ENCODE measurements around the gene TBX15. TPM values are rescaled to one million over a fixed set of nuclear protein-coding genes. Genes with fewer than 3 reads are reported as not detected.

The TBX15 gene
- total and polyA plus RNA-seq, 4 experiments from 2014 or later = 0.05 TPM; not detected in 3

DNA sequence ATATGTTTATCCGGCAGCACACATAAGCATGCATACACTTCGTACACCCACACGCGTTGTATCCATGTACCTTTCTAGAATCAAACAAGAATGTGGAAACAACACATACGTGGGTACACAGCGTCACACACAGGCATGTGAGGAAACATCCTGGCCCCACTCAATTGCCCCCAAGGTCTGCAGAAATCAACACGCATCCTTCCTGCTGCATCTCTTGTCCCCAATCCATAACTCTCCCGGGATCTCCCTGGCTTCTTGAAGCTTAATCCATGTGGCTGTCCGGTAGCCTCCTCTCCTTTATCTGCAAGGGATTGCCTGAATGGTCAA lies 5.5 kb upstream of the TBX15 start:
- Mint-ChIP-seq H3K27me3 (peaks cover 63 to 69% of the 10 kb centered on the region in 2 donors), H3K36me3 (peaks cover 0 to 1% of the 10 kb centered on the region in 2 donors), H3K9me3 (peaks cover 0 to 45% (median 22%) of the 10 kb centered on the region in 8 donors), H3K4me3 (no peak overlapping the region), H3K27ac (peak overlapping the region in 1 of 7 donors; percentile 24), H3K4me1 (peaks cover 0 to 4% (median 1%) of the 10 kb centered on the region in 4 donors)
- no peak overlapping the region for H3K4me3 ChIP-seq (ENCODE audit: low read length in 2 of 2)
- POLR2A ChIA-PET (ENCODE audit: partially characterized antibody) = no interaction called here
- CTCF ChIA-PET (ENCODE audit: partially characterized antibody) = interaction anchor here (1.4 kb wide), 1 partner anchor 14 kb away, joined by 3 read pairs; no protein-coding TSS in a partner anchor
- H3K27me3 ChIP-seq (ENCODE audit: insufficient read depth, low read length) = peaks cover 24% of the 10 kb centered on the region
- H3K4me1 ChIP-seq (ENCODE audit: insufficient read depth, low read length) = no peaks in the 10 kb centered on the region
- H3K27ac ChIP-seq (ENCODE audit: low read depth, low read length) = no peak overlapping the region
- DNase-seq = no peak
- no peaks in the 10 kb centered on the region for H3K9me3 ChIP-seq (ENCODE audit: control insufficient read depth in 1 of 2, low read length in 2 of 2)
- no peaks in the 10 kb centered on the region for H3K36me3 ChIP-seq (ENCODE audit: insufficient read depth, low read length)
- intact Hi-C loops (cut with micrococcal nuclease) = no loop called here

DNA sequence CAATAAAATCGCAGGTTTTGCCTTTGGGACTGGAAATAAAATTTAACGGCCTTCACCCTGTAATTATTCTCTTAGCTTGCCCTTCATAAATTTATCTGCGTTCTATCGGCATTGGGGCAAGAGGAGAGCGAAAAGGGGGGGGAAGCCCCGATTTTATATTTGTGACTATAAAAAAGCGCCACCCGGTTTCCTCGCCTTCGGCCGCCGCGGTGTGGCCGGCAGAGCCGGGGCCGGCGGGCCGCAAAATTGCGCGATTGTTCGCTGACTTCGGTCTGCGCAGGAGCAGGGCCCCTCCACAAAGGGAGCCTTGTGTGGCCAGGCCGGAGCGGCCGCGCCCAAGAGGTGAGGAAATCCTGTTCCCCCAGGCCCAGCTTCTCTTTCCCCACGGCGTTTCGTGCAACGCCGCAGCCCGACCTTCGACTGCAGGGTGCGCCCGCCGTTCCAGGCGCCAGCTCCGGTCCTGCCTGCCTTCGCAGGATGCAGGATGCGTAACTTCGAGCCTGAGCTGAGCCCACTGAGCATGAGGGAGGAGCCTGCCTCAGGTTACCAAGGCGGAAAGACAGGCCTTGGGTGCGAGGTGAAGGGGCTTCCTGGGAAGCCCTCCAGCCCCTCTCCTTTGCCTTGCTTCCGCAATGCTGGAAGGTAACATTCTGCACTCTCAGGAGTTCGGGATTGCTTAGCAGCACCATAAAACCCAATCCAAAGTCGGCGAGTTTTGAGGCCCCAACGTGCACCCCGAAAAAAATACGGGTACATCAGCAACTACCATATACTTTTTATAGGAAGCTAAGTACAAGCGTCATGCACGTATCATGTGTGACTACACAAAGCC lies 4.9 kb upstream of the TBX15 start:
- H3K36me3 ChIP-seq (ENCODE audit: insufficient read depth, low read length) = no peaks in the 10 kb centered on the region
- peaks cover 20% of the 10 kb centered on the region for H3K27me3 ChIP-seq (ENCODE audit: insufficient read depth, low read length)
- Mint-ChIP-seq H3K27ac (no peak overlapping the region), H3K4me3 (no peak overlapping the region), H3K36me3 (peaks cover 0 to 1% of the 10 kb centered on the region in 2 donors), H3K4me1 (peaks cover 0 to 5% (median 3%) of the 10 kb centered on the region in 4 donors), H3K9me3 (peaks cover 0 to 44% (median 22%) of the 10 kb centered on the region in 8 donors), H3K27me3 (peaks cover 60 to 70% of the 10 kb centered on the region in 2 donors)
- H3K4me3 ChIP-seq (ENCODE audit: low read length in 2 of 2) = no peak overlapping the region
- ChIA-PET CTCF (ENCODE audit: partially characterized antibody) (interaction anchor here (1.4 kb wide), 1 partner anchor 15 kb away, joined by 3 read pairs; no protein-coding TSS in a partner anchor), POLR2A (ENCODE audit: partially characterized antibody) (no interaction called here)
- intact Hi-C loops (cut with micrococcal nuclease) = no loop called here
- H3K9me3 ChIP-seq (ENCODE audit: control insufficient read depth in 1 of 2, low read length in 2 of 2) = no peaks in the 10 kb centered on the region
- no peak for DNase-seq
- no peaks in the 10 kb centered on the region for H3K4me1 ChIP-seq (ENCODE audit: insufficient read depth, low read length)
- H3K27ac ChIP-seq (ENCODE audit: low read depth, low read length) = no peak overlapping the region

- H3K9me3 ChIP-seq (ENCODE audit: control insufficient read depth in 1 of 2, low read length in 2 of 2) = no peaks in the 10 kb centered on the region
- DNase-seq = no peak
- H3K9me3 Mint-ChIP-seq = peaks cover 0 to 42% (median 20%) of the 10 kb centered on the region in 8 donors
- H3K27me3 Mint-ChIP-seq = peaks cover 55 to 65% of the 10 kb centered on the region in 2 donors
- H3K27me3 ChIP-seq (ENCODE audit: insufficient read depth, low read length) = peaks cover 18% of the 10 kb centered on the region
- H3K27ac ChIP-seq (ENCODE audit: low read depth, low read length) = no peak overlapping the region
- H3K4me3 Mint-ChIP-seq = no peak overlapping the region
- CTCF ChIA-PET (ENCODE audit: partially characterized antibody) = interaction anchor here (1.4 kb wide), 1 partner anchor 16 kb away, joined by 3 read pairs; no protein-coding TSS in a partner anchor
- H3K27ac Mint-ChIP-seq = peak overlapping the region in 3 of 7 donors; percentile 40 to 59 (median 54)
- H3K36me3 ChIP-seq (ENCODE audit: insufficient read depth, low read length) = no peaks in the 10 kb centered on the region
- peaks cover 0 to 6% (median 3%) of the 10 kb centered on the region in 4 donors for H3K4me1 Mint-ChIP-seq
- intact Hi-C loops (cut with micrococcal nuclease) = no loop called here
- H3K36me3 Mint-ChIP-seq = peaks cover 0 to 1% of the 10 kb centered on the region in 2 donors
- H3K4me1 ChIP-seq (ENCODE audit: insufficient read depth, low read length) = no peaks in the 10 kb centered on the region
- POLR2A ChIA-PET (ENCODE audit: partially characterized antibody) = no interaction called here
- no peak overlapping the region for H3K4me3 ChIP-seq (ENCODE audit: low read length in 2 of 2)
Measured at GRCh38 chr1:118992237-118992825, 4.2 kb upstream of the TBX15 start.

GRCh38 chr1:118991448-118991847 lies 3.3 kb upstream of the TBX15 start:
- CTCF ChIA-PET (ENCODE audit: partially characterized antibody) = no interaction called here
- Mint-ChIP-seq H3K4me3 (no peak overlapping the region), H3K27me3 (peaks cover 60 to 68% of the 10 kb centered on the region in 2 donors), H3K36me3 (peaks cover 0 to 1% of the 10 kb centered on the region in 2 donors), H3K4me1 (peaks cover 0 to 14% (median 9%) of the 10 kb centered on the region in 4 donors), H3K9me3 (peaks cover 0 to 47% (median 22%) of the 10 kb centered on the region in 8 donors), H3K27ac (no peak overlapping the region)
- H3K27me3 ChIP-seq (ENCODE audit: insufficient read depth, low read length) = peaks cover 24% of the 10 kb centered on the region
- no peak overlapping the region for H3K4me3 ChIP-seq (ENCODE audit: low read length in 2 of 2)
- POLR2A ChIA-PET (ENCODE audit: partially characterized antibody) = no interaction called here
- H3K36me3 ChIP-seq (ENCODE audit: insufficient read depth, low read length) = no peaks in the 10 kb centered on the region
- no peaks in the 10 kb centered on the region for H3K9me3 ChIP-seq (ENCODE audit: control insufficient read depth in 1 of 2, low read length in 2 of 2)
- DNase-seq = no peak
- intact Hi-C loops (cut with micrococcal nuclease) = no loop called here
- peaks cover 5% of the 10 kb centered on the region for H3K4me1 ChIP-seq (ENCODE audit: insufficient read depth, low read length)
- H3K27ac ChIP-seq (ENCODE audit: low read depth, low read length) = no peak overlapping the region

DNA sequence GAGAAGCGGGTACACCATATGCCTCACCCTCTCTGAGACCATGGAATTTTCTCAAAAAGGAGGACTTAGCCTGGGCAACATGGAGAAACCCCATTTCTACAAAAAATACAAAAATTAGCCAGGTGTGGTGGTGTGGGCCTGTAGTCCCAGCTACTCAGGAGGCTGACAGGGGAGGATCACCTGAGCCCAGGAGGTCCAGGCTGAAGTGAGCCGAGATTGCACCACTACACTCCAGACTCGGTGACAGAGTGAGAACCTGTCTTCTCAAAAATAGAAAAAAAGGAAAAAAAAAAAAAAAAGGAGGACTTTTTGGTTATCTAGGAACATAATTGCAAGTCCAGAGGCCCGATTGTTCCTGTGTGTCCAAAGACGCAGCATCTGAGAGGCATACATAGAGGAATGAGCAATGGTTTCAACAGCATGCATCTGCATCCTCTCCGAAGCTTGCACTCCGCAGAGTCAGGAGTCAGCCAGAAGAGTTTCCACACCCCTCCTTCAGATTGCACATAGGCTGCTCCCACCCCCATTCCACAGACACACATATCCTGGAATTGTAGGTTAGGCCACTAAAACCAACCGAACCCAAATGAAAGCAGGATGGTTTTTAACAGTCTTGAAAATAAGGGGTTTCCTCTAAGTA lies 2.5 kb upstream of the TBX15 start:
- no peak overlapping the region for H3K27ac Mint-ChIP-seq
- DNase-seq = no peak
- peaks cover 0 to 47% (median 25%) of the 10 kb centered on the region in 8 donors for H3K9me3 Mint-ChIP-seq
- peaks cover 5% of the 10 kb centered on the region for H3K4me1 ChIP-seq (ENCODE audit: insufficient read depth, low read length)
- intact Hi-C loops (cut with micrococcal nuclease) = no loop called here
- no peaks in the 10 kb centered on the region for H3K9me3 ChIP-seq (ENCODE audit: control insufficient read depth in 1 of 2, low read length in 2 of 2)
- no peak overlapping the region for H3K27ac ChIP-seq (ENCODE audit: low read depth, low read length)
- peaks cover 6 to 22% (median 12%) of the 10 kb centered on the region in 4 donors for H3K4me1 Mint-ChIP-seq
- H3K36me3 Mint-ChIP-seq = peaks cover 0 to 1% of the 10 kb centered on the region in 2 donors
- no peak overlapping the region for H3K4me3 ChIP-seq (ENCODE audit: low read length in 2 of 2)
- no peaks in the 10 kb centered on the region for H3K36me3 ChIP-seq (ENCODE audit: insufficient read depth, low read length)
- H3K4me3 Mint-ChIP-seq = no peak overlapping the region
- H3K27me3 ChIP-seq (ENCODE audit: insufficient read depth, low read length) = peaks cover 33% of the 10 kb centered on the region
- H3K27me3 Mint-ChIP-seq = peaks cover 62 to 74% of the 10 kb centered on the region in 2 donors
- ChIA-PET CTCF (ENCODE audit: partially characterized antibody) (no interaction called here), POLR2A (ENCODE audit: partially characterized antibody) (no interaction called here)

GRCh38 chr1:118989878-118990378 lies 1.8 kb upstream of the TBX15 start:
- Histone ChIP-seq H3K9me3 (ENCODE audit: control insufficient read depth in 1 of 2, low read length in 2 of 2) (no peaks in the 10 kb centered on the region), H3K4me3 (ENCODE audit: low read length in 2 of 2) (no peak overlapping the region), H3K4me1 (ENCODE audit: insufficient read depth, low read length) (peaks cover 6% of the 10 kb centered on the region), H3K27me3 (ENCODE audit: insufficient read depth, low read length) (peaks cover 38% of the 10 kb centered on the region), H3K36me3 (ENCODE audit: insufficient read depth, low read length) (no peaks in the 10 kb centered on the region), H3K27ac (ENCODE audit: low read depth, low read length) (no peak overlapping the region)
- no peak for DNase-seq
- Mint-ChIP-seq H3K4me1 (peaks cover 6 to 28% (median 15%) of the 10 kb centered on the region in 4 donors), H3K36me3 (peaks cover 0 to 1% of the 10 kb centered on the region in 2 donors), H3K9me3 (peaks cover 0 to 53% (median 30%) of the 10 kb centered on the region in 8 donors), H3K4me3 (no peak overlapping the region), H3K27ac (no peak overlapping the region), H3K27me3 (peaks cover 63 to 75% of the 10 kb centered on the region in 2 donors)
- CTCF ChIA-PET (ENCODE audit: partially characterized antibody) = no interaction called here
- POLR2A ChIA-PET (ENCODE audit: partially characterized antibody) = no interaction called here
- intact Hi-C loops (cut with micrococcal nuclease) = no loop called here
